GM18951 (cell line): ENCODE results near the gene ASCL2.

Experiments used
- POLR2A ChIP-seq: IDR thresholded peaks from 4 replicates; pipeline ENCODE4 v1.6.1; 2011; ENCODE audit warnings: mild to moderate bottlenecking; ENCODE audit not compliant: insufficient read length, insufficient read depth; ENCODE audit errors: extremely low read depth
- in situ Hi-C: fragments of 300-500 bp; cut with MboI; formaldehyde crosslinking; loops from one replicate; pipeline ENCODE4 v1.12.0; 2022; ENCODE audit warnings: low sequenced_read_pairs, mixed read lengths, inconsistent platforms; ENCODE audit not compliant: unreplicated experiment

Gene ASCL2

GRCh38 chr11:2269601-2270321 is 627 bp downstream of the ASCL2 start:
- in situ Hi-C loops = no loop called here
- no peak for TF ChIP-seq POLR2A

- in situ Hi-C loops = no loop called here
- TF ChIP-seq POLR2A = no peak
Observed at GRCh38 chr11:2268729-2269600, 1.4 kb downstream of the ASCL2 start.

GRCh38 chr11:2267851-2268728 is 2.3 kb downstream of the ASCL2 start:
- no peak for TF ChIP-seq POLR2A
- in situ Hi-C loops = no loop called here

- no peak for TF ChIP-seq POLR2A
- in situ Hi-C loops = no loop called here
Observed at GRCh38 chr11:2267306-2267850, 3.0 kb downstream of the ASCL2 start.

GRCh38 chr11:2266586-2267305 is 3.6 kb downstream of the ASCL2 start:
- in situ Hi-C loops = no loop called here
- no peak for TF ChIP-seq POLR2A

DNA sequence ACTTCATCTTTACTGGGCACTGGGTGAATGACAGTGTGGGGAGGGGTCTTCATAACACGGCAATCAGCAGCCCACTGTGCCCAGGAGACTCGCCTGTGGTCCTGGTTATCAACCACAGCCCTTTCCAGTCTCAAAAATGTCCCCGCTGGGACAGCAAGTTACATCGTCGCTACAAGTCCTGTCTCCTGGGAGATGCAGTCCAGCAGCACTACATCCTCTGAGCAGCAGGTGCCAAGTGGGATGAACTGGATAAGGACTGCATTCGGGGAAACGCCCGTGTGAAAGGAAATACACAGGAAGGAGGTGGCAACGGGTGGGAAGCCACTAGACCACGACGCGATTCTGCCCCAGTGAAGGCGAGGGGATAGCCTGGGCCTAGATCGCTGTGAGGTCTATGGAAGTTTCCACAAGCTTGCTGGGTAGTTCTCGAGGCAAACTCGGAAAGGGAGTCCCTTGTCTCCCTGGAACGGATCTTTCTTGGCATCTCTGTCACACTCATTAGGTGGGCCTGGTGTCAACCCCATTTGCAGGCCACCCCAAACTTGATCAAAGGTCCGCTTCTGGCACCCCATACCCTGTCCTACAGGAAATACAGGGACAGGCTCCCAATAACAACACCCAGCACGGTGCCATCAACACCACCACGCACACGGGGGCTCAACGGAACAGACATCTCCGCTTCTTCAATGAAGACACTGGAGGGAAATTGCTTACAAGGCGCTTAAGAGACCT is 4.4 kb downstream of the ASCL2 start:
- no peak for TF ChIP-seq POLR2A
- in situ Hi-C loops = no loop called here

DNA sequence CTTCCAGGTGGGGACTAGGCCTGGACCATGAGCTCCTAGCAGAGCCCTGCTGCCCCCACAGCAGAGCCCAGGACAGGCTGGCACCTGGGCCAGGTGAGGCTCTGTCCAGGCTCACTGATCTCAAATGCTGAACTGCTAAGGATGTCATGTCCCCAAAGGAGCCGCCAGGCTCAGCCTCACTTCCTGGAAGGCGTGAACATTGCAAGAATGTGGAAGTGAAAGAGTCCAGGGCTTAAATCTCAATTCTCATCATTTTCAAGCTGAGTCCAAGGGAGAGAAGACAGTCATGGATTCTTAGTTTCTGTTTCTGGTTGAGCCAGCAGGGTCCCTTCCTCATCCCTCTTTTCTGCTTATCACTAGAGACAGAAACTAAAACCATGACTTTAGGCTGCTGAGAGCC is 5.0 kb downstream of the ASCL2 start:
- TF ChIP-seq POLR2A = no peak
- in situ Hi-C loops = no loop called here

- in situ Hi-C loops = no loop called here
- no peak for TF ChIP-seq POLR2A
Observed at GRCh38 chr11:2264366-2265053, 5.9 kb downstream of the ASCL2 start.

DNA sequence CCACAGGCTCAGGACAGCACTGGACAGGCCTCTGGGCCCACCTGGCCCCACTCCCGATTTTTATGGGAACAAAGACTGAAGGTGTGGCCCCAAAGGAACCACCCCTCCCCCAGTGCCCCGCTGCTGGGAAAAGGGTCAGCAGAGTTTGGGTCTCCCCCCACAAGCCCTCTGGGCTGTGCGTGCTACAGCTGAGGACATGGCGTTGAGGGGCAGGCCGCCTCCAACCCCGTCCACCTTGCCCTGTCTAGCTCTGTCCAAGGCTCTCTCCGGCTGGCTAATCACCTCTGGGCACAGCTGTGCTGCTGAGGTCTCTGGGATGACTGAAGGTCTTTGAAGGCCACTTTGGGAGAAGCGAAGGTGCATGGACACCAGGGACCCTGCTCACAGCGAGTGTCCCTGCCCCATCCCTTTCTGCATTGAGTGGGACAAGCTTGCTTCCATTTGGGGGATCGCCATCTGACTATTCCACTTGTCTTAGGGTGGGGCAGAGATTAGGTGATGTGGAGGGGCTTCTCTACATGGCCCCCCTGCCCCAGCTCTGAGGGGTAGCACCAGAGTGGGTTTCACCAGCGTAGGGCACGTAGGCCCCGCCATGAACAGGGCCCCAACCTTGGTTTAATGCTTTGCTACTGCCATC is 6.5 kb downstream of the ASCL2 start:
- in situ Hi-C loops = no loop called here
- TF ChIP-seq POLR2A = no peak

- in situ Hi-C loops = no loop called here
- no peak for TF ChIP-seq POLR2A
Observed at GRCh38 chr11:2263071-2263565, 7.3 kb downstream of the ASCL2 start.

DNA sequence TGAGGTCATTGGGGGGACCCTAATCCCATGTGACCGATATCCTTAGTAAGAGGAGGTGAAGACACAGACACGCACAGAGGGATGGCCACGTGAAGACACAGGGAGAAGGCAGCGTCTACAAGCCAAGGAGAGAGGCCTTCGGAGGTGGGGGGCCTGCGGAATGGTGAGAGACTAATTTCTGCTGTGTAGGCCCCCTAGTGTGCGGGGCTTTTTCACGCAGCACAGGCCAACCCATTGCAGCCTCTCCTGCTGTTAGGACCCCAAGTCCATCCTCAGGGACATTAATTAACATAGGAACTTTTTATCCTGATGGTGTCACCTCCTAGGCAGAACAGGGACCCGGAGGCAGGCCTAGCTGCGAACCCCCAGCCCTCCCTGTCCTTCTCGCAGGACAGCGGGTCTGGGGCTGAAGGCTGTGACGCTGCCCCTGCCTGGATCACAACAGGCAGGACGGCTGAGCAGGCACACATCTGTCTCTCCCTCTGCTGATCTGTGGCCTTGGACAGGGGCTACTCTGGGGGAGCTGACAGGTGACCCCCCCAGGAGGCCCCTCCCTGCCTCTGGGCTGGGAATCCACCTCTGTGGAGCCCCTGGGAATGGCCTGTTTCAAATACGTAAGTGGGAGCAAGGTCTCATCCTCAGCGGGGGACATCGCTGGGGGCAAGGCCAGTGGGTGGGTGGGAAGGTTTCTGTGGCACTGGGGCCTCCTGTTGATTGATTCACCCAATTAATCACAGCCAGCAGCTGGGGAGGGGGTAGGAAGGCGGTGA is 7.9 kb downstream of the ASCL2 start:
- TF ChIP-seq POLR2A = no peak
- in situ Hi-C loops = no loop called here
